GM20431 (cell line): ENCODE data around the gene JPH3.

ENCODE experiments used
- in situ Hi-C: fragments of 300-500 bp; cut with MseI, MboI; formaldehyde crosslinking; loops from one replicate; pipeline ENCODE4 v1.15.0; 2020; ENCODE audit warnings: low sequenced_read_pairs; ENCODE audit not compliant: unreplicated experiment

JPH3 gene

DNA sequence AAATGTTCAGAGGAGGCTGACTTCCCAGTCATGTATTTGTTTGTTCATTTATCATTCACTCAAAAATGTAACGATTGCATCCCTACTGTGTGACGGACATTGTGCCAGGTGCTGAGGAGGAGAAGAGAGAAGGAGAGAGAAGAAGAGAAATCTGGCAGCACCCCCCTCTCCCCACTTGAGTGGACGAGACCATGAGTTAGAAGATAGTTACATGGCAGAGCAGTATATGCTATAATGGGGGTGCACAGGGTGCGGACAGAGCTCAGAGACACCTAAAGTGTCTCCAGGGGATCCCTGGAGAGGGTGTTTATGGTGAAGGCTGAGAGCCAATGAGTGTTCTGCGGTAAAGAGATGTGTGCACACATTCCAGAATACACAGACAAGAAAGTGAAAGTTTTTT lies 6.6 kb upstream of the JPH3 start:
- in situ Hi-C loops: no loop called here

- in situ Hi-C loops: no loop called here
These were observed 4.9 kb upstream of the JPH3 start for GRCh38 chr16:87597324-87597830.

GRCh38 chr16:87598431-87598830 lies 3.9 kb upstream of the JPH3 start:
- in situ Hi-C loops: no loop called here

GRCh38 chr16:87600246-87600645 lies 2.1 kb upstream of the JPH3 start:
- in situ Hi-C loops: no loop called here

DNA sequence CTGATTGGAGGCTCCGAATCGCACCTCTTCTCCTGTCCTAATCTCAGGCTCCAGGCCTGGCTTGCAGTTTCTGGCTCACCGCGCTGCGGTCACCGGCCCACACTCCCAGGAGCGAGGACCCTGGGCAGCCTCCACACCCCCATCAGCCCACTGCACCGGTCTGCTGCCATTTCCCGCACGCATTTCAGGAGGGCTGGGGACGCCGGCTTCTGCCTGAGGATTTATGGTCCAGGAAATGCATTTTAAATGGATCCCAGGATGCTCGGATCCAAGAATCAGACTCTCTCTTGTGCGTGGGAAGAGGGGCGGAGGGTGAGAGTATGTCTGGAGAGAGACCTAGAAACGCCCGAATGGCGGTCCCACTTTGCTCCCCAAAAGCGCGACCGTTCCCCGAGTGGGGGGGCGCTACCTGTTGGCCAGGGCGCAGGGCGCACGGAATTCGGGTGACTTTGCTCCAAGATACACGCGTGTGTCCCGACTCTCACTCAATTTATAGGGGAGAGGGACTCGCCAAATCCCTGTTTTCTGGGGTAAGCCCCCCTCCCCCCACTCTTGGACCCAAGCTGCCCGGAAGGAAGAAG lies 817 bp upstream of the JPH3 start:
- in situ Hi-C loops: no loop called here

GRCh38 chr16:87602821-87603683 lies 744 bp downstream of the JPH3 start:
- in situ Hi-C loops: no loop called here

DNA sequence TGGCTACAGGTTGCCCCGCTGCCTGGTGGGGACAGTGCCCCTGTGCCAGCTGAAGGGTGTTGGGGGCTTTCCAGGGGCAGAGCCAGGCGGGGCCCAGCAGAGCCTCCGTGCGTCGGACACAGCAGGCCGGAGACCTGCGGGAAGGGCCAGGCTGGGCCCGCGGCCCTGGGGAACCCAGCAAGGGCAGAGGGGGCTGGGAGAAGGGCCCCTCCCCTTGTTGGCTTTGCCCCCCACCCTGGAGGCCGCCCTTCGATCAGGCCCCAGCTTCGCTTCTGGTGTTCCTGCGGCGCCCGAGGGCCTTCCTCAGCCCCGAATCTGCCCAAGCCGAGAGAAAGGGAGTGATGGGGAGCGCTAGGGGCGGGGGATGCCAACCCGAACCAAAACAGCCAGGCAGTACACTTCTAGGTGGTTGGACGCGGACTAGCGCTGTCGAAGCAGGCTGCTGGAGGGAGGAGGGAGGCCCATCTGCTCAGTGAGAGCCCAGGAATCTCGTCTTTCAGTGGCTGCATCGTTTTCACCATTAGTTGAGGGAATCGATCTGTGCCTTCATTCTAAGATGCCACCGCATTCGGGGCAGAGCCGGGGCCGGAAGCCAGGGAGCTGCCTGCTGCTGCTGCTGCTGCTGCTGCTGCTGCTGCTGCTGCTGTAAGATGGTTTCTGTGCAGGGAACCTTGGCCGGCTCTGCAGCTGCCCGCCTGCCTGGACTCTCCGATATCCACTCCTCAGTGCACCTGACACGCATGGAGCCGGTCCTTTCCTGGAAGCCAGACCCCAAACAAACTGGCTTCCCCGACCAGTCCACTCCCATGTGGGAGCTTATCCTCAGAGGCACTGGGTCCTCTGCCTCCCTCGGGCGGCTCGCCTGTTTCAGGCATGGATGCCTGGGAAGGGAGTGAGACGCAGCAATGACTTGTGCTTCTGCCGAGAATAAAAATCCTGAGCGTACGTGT lies 1.7 kb downstream of the JPH3 start:
- in situ Hi-C loops: no loop called here

DNA sequence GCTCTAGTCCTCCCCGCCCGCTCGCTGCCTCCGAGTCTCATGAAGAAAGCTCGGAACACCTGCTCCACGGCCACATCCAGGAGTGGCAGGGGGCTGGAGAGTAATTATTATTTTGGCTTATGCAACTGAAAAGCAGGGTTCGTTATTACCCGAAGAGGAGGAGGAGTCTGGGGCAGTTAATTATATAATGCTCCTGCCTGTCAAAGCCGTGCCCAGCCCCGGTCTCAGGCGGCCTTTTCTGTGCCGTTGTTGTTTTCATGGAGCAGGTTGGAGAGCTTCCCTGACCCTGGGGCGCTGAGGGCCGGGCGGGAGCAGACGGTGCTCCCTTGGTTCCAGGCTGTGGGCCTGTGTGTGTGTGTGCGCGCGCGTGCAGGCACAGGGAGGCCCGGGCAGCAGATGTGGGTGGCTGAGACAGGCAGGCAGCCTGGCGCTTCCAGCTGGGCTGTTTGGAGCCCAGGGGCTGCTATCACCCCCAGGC lies 2.4 kb downstream of the JPH3 start:
- in situ Hi-C loops: no loop called here

GRCh38 chr16:87607223-87607622 lies 4.9 kb downstream of the JPH3 start:
- in situ Hi-C loops: no loop called here

GRCh38 chr16:87607871-87608270 lies 5.6 kb downstream of the JPH3 start:
- in situ Hi-C loops: no loop called here

- in situ Hi-C loops: no loop called here
These were observed 6.2 kb downstream of the JPH3 start for GRCh38 chr16:87608400-87608985.

DNA sequence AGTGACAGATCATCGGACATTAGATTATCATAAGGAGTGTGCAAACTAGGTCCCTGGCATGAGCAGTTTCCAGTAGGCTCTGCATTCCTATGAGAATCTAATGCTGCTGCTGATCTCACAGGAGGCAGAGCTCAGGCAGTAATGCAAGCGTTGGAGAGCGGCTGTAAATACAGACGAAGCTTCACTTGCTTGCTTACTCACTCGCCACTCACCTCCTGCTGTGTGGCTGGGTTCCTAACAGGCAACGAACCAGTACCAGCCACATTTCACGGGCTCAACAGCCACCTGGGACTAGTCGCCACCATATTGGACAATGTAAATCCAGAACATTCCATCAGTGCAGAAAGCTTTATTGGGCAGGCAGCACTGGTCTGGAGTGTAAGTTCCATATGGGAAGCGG lies 7.7 kb downstream of the JPH3 start:
- in situ Hi-C loops: no loop called here

DNA sequence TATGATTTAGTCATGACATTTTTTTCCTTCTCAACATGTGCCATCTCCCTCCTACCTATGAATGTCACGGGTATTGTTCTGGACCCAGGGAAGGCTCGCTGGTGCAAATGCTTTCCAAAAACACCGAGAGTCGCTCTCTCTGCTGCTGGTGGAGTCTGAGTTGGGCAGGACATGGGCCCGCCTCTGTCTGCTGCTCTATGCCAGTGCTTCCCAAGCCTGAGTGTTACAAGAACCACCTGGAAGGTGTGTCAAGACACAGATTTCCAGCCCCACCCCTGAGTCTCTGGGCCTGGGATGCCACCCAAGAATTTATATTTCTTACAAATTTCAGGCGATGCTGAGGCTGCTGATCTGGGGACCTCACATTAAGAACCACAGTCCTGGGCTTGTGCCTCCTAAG lies 9.1 kb downstream of the JPH3 start:
- in situ Hi-C loops: no loop called here

GRCh38 chr16:87613961-87614360 lies 11.7 kb downstream of the JPH3 start:
- in situ Hi-C loops: no loop called here

- in situ Hi-C loops: no loop called here
These were observed 13.3 kb downstream of the JPH3 start for GRCh38 chr16:87615621-87616041.

GRCh38 chr16:87616556-87616955 lies 14.2 kb downstream of the JPH3 start:
- in situ Hi-C loops: no loop called here

GRCh38 chr16:87618216-87618615 lies 15.9 kb downstream of the JPH3 start:
- in situ Hi-C loops: no loop called here

GRCh38 chr16:87619360-87620200 lies 17.3 kb downstream of the JPH3 start:
- in situ Hi-C loops: no loop called here

DNA sequence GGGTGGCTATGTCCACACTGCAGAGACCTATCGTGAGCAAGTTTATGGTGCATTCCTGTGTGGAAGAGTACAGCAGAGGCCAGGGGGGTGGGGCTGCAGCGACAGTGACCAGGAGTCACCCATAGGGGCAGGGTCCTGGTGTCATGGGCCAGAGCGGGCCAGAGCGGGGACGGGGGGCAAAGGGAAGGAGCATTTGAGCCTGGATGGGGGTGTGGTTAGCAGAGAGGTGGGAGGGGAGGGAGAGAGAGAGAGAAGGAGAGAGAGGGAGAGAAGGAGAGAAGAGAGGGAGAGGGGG lies 17.8 kb downstream of the JPH3 start:
- in situ Hi-C loops: no loop called here

GRCh38 chr16:87621550-87621829 lies 19.2 kb downstream of the JPH3 start:
- in situ Hi-C loops: no loop called here
